HEK293 (cell line): ENCODE data around the gene TMEM14A.

Experiments
- CTCF ChIA-PET: fragments of 350-600 bp; formaldehyde crosslinking; extraction: SDS; loops from one replicate; lab custom pipeline; 2021; ENCODE audit warnings: antibody characterized with exemption; lab: Yijun Ruan, JAX
- POLR2A ChIA-PET: fragments of 300-600 bp; formaldehyde crosslinking; extraction: SDS; loops from one replicate; lab custom pipeline; 2020; ENCODE audit warnings: antibody characterized with exemption, inconsistent platforms; lab: Yijun Ruan, JAX
- H3K27ac ChIP-seq: fragments of 200-500 bp; sonication (Bioruptor generic); 2 replicates; pipeline ENCODE4 v1.5.1; 2014; ENCODE audit warnings: low read depth, low read length, control low read depth, inconsistent platforms; ENCODE audit errors: extremely low read depth
- H3K36me3 ChIP-seq, 2 experiments: fragments of 200-500 bp in 1 of 2; sonication (Bioruptor generic) in 1 of 2; 1 replicate in 1 of 2; 2 replicates in 1 of 2; pipeline ENCODE4 v1.5.1; 2014 to 2017; ENCODE audit warnings: inconsistent platforms in 2 of 2, low read length in 2 of 2; ENCODE audit not compliant: control insufficient read depth in 2 of 2, insufficient read depth in 1 of 2
- H3K4me1 ChIP-seq: fragments of 200-500 bp; sonication (Bioruptor generic); 2 replicates; pipeline ENCODE4 v1.5.1; 2014; ENCODE audit warnings: mild to moderate bottlenecking, low read length, inconsistent platforms; ENCODE audit not compliant: control insufficient read depth, insufficient read depth
- H3K4me3 ChIP-seq: 2 replicates; pipeline ENCODE4 v1.5.1; 2011; ENCODE audit warnings: low read depth, mild to moderate bottlenecking, control low read depth, low read length, moderate library complexity
- H3K9me3 ChIP-seq: fragments of 200-500 bp; sonication (Bioruptor generic); 2 replicates; pipeline ENCODE4 v1.5.1; 2014; ENCODE audit warnings: low read depth, low read length, inconsistent platforms; ENCODE audit not compliant: control insufficient read depth, insufficient read depth
- KLF1 ChIP-seq: fragments of 450-650 bp; formaldehyde crosslinking; IDR thresholded peaks from 2 replicates; pipeline ENCODE4 v1.5.1; 2016; ENCODE audit warnings: missing biosample characterization, missing genetic modification characterization
- OVOL3 ChIP-seq: fragments of 450-650 bp; formaldehyde crosslinking; IDR thresholded peaks from 2 replicates; pipeline ENCODE4 v1.5.1; 2016; ENCODE audit warnings: missing biosample characterization, missing genetic modification characterization
- TCF7L2 ChIP-seq: IDR thresholded peaks from 2 replicates; pipeline ENCODE4 v1.6.1; 2011; ENCODE audit warnings: low read depth, mild to moderate bottlenecking, inconsistent platforms, low read length, moderate library complexity, borderline replicate concordance
- ZBTB20 ChIP-seq: fragments of 450-650 bp; formaldehyde crosslinking; IDR thresholded peaks from 2 replicates; pipeline ENCODE4 v1.5.1; 2016; ENCODE audit warnings: missing biosample characterization, missing genetic modification characterization
- ZEB2 ChIP-seq: fragments of 450-650 bp; formaldehyde crosslinking; IDR thresholded peaks from 2 replicates; pipeline ENCODE4 v1.5.1; 2016; ENCODE audit warnings: missing biosample characterization, missing genetic modification characterization
- ZFP69B ChIP-seq: fragments of 450-650 bp; formaldehyde crosslinking; IDR thresholded peaks from 2 replicates; pipeline ENCODE4 v1.5.1; 2016; ENCODE audit warnings: missing biosample characterization, missing genetic modification characterization
- ZNF23 ChIP-seq: fragments of 450-650 bp; formaldehyde crosslinking; IDR thresholded peaks from 2 replicates; pipeline ENCODE4 v1.5.1; 2016; ENCODE audit warnings: missing biosample characterization, missing genetic modification characterization, borderline replicate concordance
- ZNF24 ChIP-seq: fragments of 450-650 bp; formaldehyde crosslinking; IDR thresholded peaks from 2 replicates; pipeline ENCODE4 v1.5.1; 2016; ENCODE audit warnings: missing biosample characterization, missing genetic modification characterization
- ZNF266 ChIP-seq: fragments of 450-650 bp; formaldehyde crosslinking; IDR thresholded peaks from 2 replicates; pipeline ENCODE4 v1.5.1; 2016; ENCODE audit warnings: missing biosample characterization, missing genetic modification characterization, low read depth
- ZNF274 ChIP-seq, 2 experiments: fragments of 200-500 bp in 1 of 2; fragments of 450-650 bp in 1 of 2; sonication (Bioruptor generic) in 1 of 2; formaldehyde crosslinking in 1 of 2; IDR thresholded peaks; 2 replicates each; pipeline versions ENCODE4 v1.5.1 to v1.6.1; 2014 to 2016; ENCODE audit warnings: borderline replicate concordance in 1 of 2, inconsistent platforms in 1 of 2, low read length in 1 of 2, missing biosample characterization in 1 of 2, missing genetic modification characterization in 1 of 2
- ZNF354C ChIP-seq: fragments of 450-650 bp; formaldehyde crosslinking; IDR thresholded peaks from 2 replicates; pipeline ENCODE4 v1.5.1; 2016; ENCODE audit warnings: missing biosample characterization, missing genetic modification characterization, low read depth, borderline replicate concordance
- ZNF501 ChIP-seq: fragments of 450-650 bp; formaldehyde crosslinking; IDR thresholded peaks from 2 replicates; pipeline ENCODE4 v1.5.1; 2016; ENCODE audit warnings: missing biosample characterization, missing genetic modification characterization
- ZNF561 ChIP-seq: fragments of 450-650 bp; IDR thresholded peaks from 2 replicates; pipeline ENCODE4 v1.5.1; 2018; ENCODE audit warnings: missing biosample characterization, missing genetic modification characterization, borderline replicate concordance
- ZNF677 ChIP-seq: fragments of 450-650 bp; IDR thresholded peaks from 2 replicates; pipeline ENCODE4 v1.5.0; 2018; ENCODE audit warnings: missing biosample characterization, mild to moderate bottlenecking, missing genetic modification characterization, moderate library complexity
- ZNF792 ChIP-seq: fragments of 450-650 bp; formaldehyde crosslinking; IDR thresholded peaks from 2 replicates; pipeline ENCODE4 v1.5.1; 2016; ENCODE audit warnings: missing biosample characterization, missing genetic modification characterization
- ZNF837 ChIP-seq: fragments of 450-650 bp; formaldehyde crosslinking; IDR thresholded peaks from 2 replicates; pipeline ENCODE4 v1.5.1; 2016; ENCODE audit warnings: missing biosample characterization, missing genetic modification characterization
- TF ChIP-seq, protein P1 (sequence below): fragments of 450-650 bp; formaldehyde crosslinking; IDR thresholded peaks from 2 replicates; pipeline ENCODE4 v1.5.1; 2016; ENCODE audit warnings: missing biosample characterization, missing genetic modification characterization, borderline replicate concordance
- TF ChIP-seq, protein P2 (sequence below): fragments of 450-650 bp; formaldehyde crosslinking; IDR thresholded peaks from 2 replicates; pipeline ENCODE4 v1.5.0; 2017; ENCODE audit warnings: missing biosample characterization, missing genetic modification characterization, borderline replicate concordance
- TF ChIP-seq, protein P3 (sequence below): fragments of 450-650 bp; IDR thresholded peaks from 2 replicates; pipeline ENCODE4 v1.5.1; 2018; ENCODE audit warnings: missing biosample characterization, mild to moderate bottlenecking, missing genetic modification characterization
- TF ChIP-seq, protein P4 (sequence below): fragments of 450-650 bp; formaldehyde crosslinking; IDR thresholded peaks from 2 replicates; pipeline ENCODE4 v1.5.1; 2017; ENCODE audit warnings: missing biosample characterization, missing genetic modification characterization

The TMEM14A gene

DNA sequence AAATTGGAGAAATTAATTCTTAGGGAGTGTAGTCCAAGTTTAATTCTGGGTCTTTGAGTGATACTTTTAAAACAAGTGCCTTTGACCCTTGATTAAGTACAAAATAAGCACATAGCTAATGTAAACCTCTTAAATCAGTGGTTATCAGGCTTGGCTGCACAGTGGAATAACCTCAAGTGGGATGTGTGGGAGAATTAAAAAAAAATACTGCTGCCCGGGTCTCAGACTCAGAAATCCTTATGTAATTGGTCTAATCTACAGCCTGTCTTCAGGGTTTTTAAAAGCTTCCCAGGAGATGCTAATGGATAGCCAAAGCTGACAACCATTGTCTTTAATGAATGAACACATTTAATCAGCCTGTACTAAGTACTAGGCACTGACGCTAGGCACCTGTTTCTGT, 28.5 kb upstream of the TMEM14A start:
- Histone ChIP-seq H3K9me3 (no peaks in the 10 kb centered on the region), H3K4me3 (no peak overlapping the region), H3K36me3 (no peaks in the 10 kb centered on the region), H3K4me1 (peaks cover 3% of the 10 kb centered on the region), H3K27ac (no peak overlapping the region)
- ChIA-PET CTCF (interaction anchor here (0.6 to 11.6 kb wide), 4 partner anchors 8 to 226 kb away, joined by 3 to 125 read pairs (median 8); no protein-coding TSS in a partner anchor), POLR2A (interaction anchor here (1.0 kb wide), 1 partner anchor 10 kb away, joined by 3 read pairs; no protein-coding TSS in a partner anchor)
- TF ChIP-seq ZEB2 (tag by site-specific recombination), result no peak
- TF ChIP-seq ZBTB20, result 0 out of 2 replicates have a peak, but pooled peaks have one; percentile 39

DNA sequence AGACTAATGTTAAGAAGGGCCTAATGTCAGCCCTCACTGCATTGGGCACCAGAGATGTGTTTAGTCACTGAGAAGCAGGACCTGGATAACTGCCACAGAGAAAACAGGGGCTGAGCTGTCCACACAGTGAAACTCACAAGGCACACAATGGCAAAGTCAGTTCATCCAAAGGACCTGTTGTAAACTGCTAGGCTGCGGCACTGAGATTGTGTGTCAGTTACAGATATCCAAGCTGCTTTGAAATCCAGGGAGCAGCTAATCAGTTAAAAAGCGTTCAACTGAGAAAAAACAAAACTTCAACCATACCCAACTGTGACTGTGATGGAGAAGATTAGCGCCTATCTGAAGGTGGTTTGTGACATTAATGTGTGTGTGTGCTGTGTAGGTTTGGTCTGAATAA, 27.8 kb upstream of the TMEM14A start:
- ChIA-PET POLR2A (no interaction called here), CTCF (interaction anchor here (0.6 to 11.6 kb wide), 3 partner anchors 8 to 358 kb away, joined by 3 to 125 read pairs (median 11); partner anchors contain the start of gene MCM3)
- Histone ChIP-seq H3K36me3 (no peaks in the 10 kb centered on the region), H3K27ac (no peak overlapping the region), H3K4me3 (no peak overlapping the region), H3K9me3 (no peaks in the 10 kb centered on the region), H3K4me1 (peaks cover 3% of the 10 kb centered on the region)
- TF ChIP-seq TCF7L2 (no peak), ZNF792 (tag by site-specific recombination) (no peak), KLF1 (tag by site-specific recombination) (no peak), ZNF677 (tag by site-specific recombination) (no peak), ZNF501 (tag by site-specific recombination) (no peak), ZNF274 (IDR thresholded peaks at IDR 0.05; ENCODE audit: low read length) (no peak), ZNF274 (tag by site-specific recombination; IDR thresholded peaks at IDR 0.05; ENCODE audit: borderline replicate concordance) (no peak), OVOL3 (tag by site-specific recombination) (no peak), ZFP69B (tag by site-specific recombination) (no peak), ZNF23 (no peak), ZNF561 (no peak), ZNF24 (tag by site-specific recombination) (no peak), ZNF837 (tag by site-specific recombination) (no peak), ZNF354C (tag by site-specific recombination) (no peak), ZNF266 (tag by site-specific recombination) (no peak)
- TF ChIP-seq, protein P1, sequence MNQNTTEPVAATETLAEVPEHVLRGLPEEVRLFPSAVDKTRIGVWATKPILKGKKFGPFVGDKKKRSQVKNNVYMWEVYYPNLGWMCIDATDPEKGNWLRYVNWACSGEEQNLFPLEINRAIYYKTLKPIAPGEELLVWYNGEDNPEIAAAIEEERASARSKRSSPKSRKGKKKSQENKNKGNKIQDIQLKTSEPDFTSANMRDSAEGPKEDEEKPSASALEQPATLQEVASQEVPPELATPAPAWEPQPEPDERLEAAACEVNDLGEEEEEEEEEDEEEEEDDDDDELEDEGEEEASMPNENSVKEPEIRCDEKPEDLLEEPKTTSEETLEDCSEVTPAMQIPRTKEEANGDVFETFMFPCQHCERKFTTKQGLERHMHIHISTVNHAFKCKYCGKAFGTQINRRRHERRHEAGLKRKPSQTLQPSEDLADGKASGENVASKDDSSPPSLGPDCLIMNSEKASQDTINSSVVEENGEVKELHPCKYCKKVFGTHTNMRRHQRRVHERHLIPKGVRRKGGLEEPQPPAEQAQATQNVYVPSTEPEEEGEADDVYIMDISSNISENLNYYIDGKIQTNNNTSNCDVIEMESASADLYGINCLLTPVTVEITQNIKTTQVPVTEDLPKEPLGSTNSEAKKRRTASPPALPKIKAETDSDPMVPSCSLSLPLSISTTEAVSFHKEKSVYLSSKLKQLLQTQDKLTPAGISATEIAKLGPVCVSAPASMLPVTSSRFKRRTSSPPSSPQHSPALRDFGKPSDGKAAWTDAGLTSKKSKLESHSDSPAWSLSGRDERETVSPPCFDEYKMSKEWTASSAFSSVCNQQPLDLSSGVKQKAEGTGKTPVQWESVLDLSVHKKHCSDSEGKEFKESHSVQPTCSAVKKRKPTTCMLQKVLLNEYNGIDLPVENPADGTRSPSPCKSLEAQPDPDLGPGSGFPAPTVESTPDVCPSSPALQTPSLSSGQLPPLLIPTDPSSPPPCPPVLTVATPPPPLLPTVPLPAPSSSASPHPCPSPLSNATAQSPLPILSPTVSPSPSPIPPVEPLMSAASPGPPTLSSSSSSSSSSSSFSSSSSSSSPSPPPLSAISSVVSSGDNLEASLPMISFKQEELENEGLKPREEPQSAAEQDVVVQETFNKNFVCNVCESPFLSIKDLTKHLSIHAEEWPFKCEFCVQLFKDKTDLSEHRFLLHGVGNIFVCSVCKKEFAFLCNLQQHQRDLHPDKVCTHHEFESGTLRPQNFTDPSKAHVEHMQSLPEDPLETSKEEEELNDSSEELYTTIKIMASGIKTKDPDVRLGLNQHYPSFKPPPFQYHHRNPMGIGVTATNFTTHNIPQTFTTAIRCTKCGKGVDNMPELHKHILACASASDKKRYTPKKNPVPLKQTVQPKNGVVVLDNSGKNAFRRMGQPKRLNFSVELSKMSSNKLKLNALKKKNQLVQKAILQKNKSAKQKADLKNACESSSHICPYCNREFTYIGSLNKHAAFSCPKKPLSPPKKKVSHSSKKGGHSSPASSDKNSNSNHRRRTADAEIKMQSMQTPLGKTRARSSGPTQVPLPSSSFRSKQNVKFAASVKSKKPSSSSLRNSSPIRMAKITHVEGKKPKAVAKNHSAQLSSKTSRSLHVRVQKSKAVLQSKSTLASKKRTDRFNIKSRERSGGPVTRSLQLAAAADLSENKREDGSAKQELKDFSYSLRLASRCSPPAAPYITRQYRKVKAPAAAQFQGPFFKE, result no peak
- TF ChIP-seq, protein P2, sequence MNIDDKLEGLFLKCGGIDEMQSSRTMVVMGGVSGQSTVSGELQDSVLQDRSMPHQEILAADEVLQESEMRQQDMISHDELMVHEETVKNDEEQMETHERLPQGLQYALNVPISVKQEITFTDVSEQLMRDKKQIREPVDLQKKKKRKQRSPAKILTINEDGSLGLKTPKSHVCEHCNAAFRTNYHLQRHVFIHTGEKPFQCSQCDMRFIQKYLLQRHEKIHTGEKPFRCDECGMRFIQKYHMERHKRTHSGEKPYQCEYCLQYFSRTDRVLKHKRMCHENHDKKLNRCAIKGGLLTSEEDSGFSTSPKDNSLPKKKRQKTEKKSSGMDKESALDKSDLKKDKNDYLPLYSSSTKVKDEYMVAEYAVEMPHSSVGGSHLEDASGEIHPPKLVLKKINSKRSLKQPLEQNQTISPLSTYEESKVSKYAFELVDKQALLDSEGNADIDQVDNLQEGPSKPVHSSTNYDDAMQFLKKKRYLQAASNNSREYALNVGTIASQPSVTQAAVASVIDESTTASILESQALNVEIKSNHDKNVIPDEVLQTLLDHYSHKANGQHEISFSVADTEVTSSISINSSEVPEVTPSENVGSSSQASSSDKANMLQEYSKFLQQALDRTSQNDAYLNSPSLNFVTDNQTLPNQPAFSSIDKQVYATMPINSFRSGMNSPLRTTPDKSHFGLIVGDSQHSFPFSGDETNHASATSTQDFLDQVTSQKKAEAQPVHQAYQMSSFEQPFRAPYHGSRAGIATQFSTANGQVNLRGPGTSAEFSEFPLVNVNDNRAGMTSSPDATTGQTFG, result no peak
- TF ChIP-seq, protein P3, sequence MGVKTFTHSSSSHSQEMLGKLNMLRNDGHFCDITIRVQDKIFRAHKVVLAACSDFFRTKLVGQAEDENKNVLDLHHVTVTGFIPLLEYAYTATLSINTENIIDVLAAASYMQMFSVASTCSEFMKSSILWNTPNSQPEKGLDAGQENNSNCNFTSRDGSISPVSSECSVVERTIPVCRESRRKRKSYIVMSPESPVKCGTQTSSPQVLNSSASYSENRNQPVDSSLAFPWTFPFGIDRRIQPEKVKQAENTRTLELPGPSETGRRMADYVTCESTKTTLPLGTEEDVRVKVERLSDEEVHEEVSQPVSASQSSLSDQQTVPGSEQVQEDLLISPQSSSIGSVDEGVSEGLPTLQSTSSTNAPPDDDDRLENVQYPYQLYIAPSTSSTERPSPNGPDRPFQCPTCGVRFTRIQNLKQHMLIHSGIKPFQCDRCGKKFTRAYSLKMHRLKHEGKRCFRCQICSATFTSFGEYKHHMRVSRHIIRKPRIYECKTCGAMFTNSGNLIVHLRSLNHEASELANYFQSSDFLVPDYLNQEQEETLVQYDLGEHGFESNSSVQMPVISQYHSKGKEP (tag by site-specific recombination), result no peak
- TF ChIP-seq, protein P4, sequence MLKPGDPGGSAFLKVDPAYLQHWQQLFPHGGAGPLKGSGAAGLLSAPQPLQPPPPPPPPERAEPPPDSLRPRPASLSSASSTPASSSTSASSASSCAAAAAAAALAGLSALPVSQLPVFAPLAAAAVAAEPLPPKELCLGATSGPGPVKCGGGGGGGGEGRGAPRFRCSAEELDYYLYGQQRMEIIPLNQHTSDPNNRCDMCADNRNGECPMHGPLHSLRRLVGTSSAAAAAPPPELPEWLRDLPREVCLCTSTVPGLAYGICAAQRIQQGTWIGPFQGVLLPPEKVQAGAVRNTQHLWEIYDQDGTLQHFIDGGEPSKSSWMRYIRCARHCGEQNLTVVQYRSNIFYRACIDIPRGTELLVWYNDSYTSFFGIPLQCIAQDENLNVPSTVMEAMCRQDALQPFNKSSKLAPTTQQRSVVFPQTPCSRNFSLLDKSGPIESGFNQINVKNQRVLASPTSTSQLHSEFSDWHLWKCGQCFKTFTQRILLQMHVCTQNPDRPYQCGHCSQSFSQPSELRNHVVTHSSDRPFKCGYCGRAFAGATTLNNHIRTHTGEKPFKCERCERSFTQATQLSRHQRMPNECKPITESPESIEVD, result no peak
